Measurements from ENCODE around the gene SNTA1. TPM values are rescaled to one million over a fixed set of nuclear protein-coding genes. Genes with fewer than 3 reads are reported as not detected.

Gene SNTA1
- total RNA-seq, 1 donor from 2014 or later, result 28.9 TPM

GRCh38 chr20:33404281-33404680 is 39.3 kb downstream of the SNTA1 start:
- H3K9me3 Mint-ChIP-seq (ENCODE audit: unreplicated experiment), result no peaks in the 10 kb centered on the region
- no peak overlapping the region for H3K4me3 Mint-ChIP-seq (ENCODE audit: unreplicated experiment)
- peaks cover 33% of the 10 kb centered on the region for H3K4me1 Mint-ChIP-seq (ENCODE audit: unreplicated experiment)
- no peak for TF ChIP-seq CTCF (IDR thresholded peaks at IDR 0.05)
- peaks cover 16% of the 10 kb centered on the region for H3K36me3 Mint-ChIP-seq (ENCODE audit: unreplicated experiment)
- H3K27ac Mint-ChIP-seq (ENCODE audit: unreplicated experiment), result no peak overlapping the region
- no peaks in the 10 kb centered on the region for H3K27me3 Mint-ChIP-seq (ENCODE audit: unreplicated experiment)
- DNase-seq (ENCODE audit: extremely low spot score, unreplicated experiment), result no peak

- peak overlapping the region; percentile 79 for H3K27ac Mint-ChIP-seq (ENCODE audit: unreplicated experiment)
- no peaks in the 10 kb centered on the region for H3K27me3 Mint-ChIP-seq (ENCODE audit: unreplicated experiment)
- no peak for DNase-seq (ENCODE audit: extremely low spot score, unreplicated experiment)
These were observed 41.6 kb downstream of the SNTA1 start for GRCh38 chr20:33401921-33402369.

DNA sequence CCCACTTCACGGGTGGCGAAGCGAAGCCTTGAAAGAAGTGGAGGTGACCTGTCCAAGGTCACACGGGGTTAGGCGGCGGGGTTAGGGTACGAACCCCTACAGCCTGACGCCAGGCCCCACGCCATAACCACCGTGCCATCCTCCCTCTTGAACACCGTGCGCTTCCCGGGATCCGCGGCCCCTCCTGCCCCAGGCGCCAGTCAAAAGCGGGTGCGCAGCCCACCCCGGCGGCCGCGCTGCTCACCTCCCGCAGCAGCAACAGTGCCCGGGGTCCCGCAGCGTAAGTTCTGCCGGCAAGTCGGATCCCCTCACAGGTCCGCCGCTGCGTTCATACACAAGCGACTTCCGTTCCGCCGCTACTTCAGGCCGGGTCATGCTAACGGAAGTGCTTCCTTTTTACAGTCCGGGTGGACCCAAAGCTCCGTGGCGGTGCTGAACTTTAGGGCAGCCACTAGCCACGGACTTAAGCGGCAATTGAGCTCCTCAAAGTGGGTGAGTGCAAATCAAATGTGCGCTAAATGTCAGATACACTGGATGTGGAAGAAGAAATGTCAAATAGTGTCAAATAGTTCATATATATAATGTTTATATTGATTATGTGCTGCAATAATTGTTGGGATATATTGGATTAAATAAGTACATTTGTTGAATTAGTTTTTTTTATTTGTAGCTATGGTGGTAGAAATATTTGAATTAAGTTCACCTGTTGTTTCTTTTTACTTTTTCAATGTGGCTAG is 42.2 kb downstream of the SNTA1 start, which contains the start of gene CDK5RAP1:
TSS of gene CDK5RAP1 (minus strand) at position 336 of the 737 bp plus-strand sequence. CDS start 4,455 bp downstream, outside the sequence.
- DNase-seq (ENCODE audit: extremely low spot score, unreplicated experiment), result peak; percentile 91
- no peak for TF ChIP-seq CTCF (IDR thresholded peaks at IDR 0.05)
- Mint-ChIP-seq H3K9me3 (ENCODE audit: unreplicated experiment) (no peaks in the 10 kb centered on the region), H3K4me1 (ENCODE audit: unreplicated experiment) (peaks cover 32% of the 10 kb centered on the region), H3K27me3 (ENCODE audit: unreplicated experiment) (no peaks in the 10 kb centered on the region), H3K36me3 (ENCODE audit: unreplicated experiment) (peaks cover under 1% of the 10 kb centered on the region), H3K27ac (ENCODE audit: unreplicated experiment) (peak within 1 kb of the TSS; percentile 79), H3K4me3 (ENCODE audit: unreplicated experiment) (peak within 1 kb of the TSS; percentile 92)

More at GRCh38 chr20:33401921-33402369, 41.6 kb downstream of the SNTA1 start:
- H3K4me3 Mint-ChIP-seq (ENCODE audit: unreplicated experiment), result peak overlapping the region; percentile 92
- peaks cover 32% of the 10 kb centered on the region for H3K4me1 Mint-ChIP-seq (ENCODE audit: unreplicated experiment)
- no peak for TF ChIP-seq CTCF (IDR thresholded peaks at IDR 0.05)
- H3K9me3 Mint-ChIP-seq (ENCODE audit: unreplicated experiment), result no peaks in the 10 kb centered on the region
- peaks cover 3% of the 10 kb centered on the region for H3K36me3 Mint-ChIP-seq (ENCODE audit: unreplicated experiment)

DNA sequence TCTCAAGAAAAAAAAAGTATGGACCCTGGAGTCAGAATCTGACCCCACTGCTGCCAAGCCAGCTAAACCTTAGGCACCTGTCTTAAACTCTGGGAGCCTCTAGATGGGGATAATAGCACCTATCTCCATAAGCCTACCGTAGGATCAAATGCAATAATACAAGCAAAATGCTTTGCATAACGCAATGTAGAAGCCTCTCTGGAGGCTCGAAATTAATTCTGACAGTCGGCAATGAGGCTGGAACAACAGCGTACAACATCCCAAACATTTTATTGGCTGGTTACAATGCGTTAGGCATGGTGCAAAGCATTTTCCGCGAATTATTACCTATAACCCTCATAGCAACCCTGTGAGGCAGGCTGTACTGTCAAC is 42.8 kb downstream of the SNTA1 start:
- Mint-ChIP-seq H3K4me3 (ENCODE audit: unreplicated experiment) (peak overlapping the region; percentile 92), H3K4me1 (ENCODE audit: unreplicated experiment) (peaks cover 32% of the 10 kb centered on the region), H3K27ac (ENCODE audit: unreplicated experiment) (peak overlapping the region; percentile 79), H3K9me3 (ENCODE audit: unreplicated experiment) (no peaks in the 10 kb centered on the region), H3K36me3 (ENCODE audit: unreplicated experiment) (peaks cover 2% of the 10 kb centered on the region), H3K27me3 (ENCODE audit: unreplicated experiment) (no peaks in the 10 kb centered on the region)
- TF ChIP-seq CTCF (IDR thresholded peaks at IDR 0.05), result peak; percentile 34
- no peak for DNase-seq (ENCODE audit: extremely low spot score, unreplicated experiment)

- Mint-ChIP-seq H3K9me3 (ENCODE audit: unreplicated experiment) (no peaks in the 10 kb centered on the region), H3K36me3 (ENCODE audit: unreplicated experiment) (peaks cover 2% of the 10 kb centered on the region), H3K27ac (ENCODE audit: unreplicated experiment) (no peak overlapping the region), H3K4me1 (ENCODE audit: unreplicated experiment) (peaks cover 32% of the 10 kb centered on the region), H3K27me3 (ENCODE audit: unreplicated experiment) (no peaks in the 10 kb centered on the region), H3K4me3 (ENCODE audit: unreplicated experiment) (peak overlapping the region; percentile 92)
- no peak for TF ChIP-seq CTCF (IDR thresholded peaks at IDR 0.05)
- DNase-seq (ENCODE audit: extremely low spot score, unreplicated experiment), result no peak
These were observed 43.6 kb downstream of the SNTA1 start for GRCh38 chr20:33399924-33400323.
